ENCODE results near the gene KDR. TPM values are rescaled to one million over a fixed set of nuclear protein-coding genes. Genes with fewer than 3 reads are reported as not detected.

The KDR gene
- total and polyA plus RNA-seq, 10 of the 15 experiments (the other 5 are each of a cell fraction or from before 2014, with no cell fraction given), result 0.04 to 0.13 TPM; not detected in 8

- ChIA-PET SMC1A (ENCODE audit: uncharacterized antibody, unreplicated experiment) (no interaction called here), CTCF (no interaction called here)
- in situ Hi-C loops (cut with MboI), result no loop called here
These were observed 7.0 kb downstream of the KDR start for GRCh38 chr4:55118397-55118796.

DNA sequence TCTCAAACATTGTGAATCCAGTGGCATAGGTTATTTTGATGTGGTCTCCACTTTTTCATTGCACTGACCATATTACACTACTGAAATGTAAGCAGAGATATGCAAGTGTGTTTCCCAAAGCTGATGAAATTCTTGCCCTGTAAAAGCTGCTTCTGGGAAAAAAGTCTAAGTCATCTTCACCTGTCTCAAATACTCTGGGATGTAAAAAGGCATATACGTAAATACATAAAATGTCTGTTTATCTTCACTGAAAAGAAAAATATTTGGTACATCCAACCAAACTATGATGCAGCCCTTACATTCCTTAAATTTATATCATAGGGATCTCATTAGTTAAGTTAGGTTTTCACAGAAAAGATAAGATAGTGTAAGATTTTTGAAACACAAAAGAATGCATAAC is 7.9 kb downstream of the KDR start:
- ChIA-PET POLR2A (no interaction called here), SMC1A (ENCODE audit: uncharacterized antibody, unreplicated experiment) (no interaction called here), RAD21 (ENCODE audit: unreplicated experiment) (no interaction called here), CTCF (no interaction called here)
- Histone ChIP-seq H3K36me3 (ENCODE audit: control insufficient read depth in 2 of 2, insufficient read depth in 2 of 2, low read length in 1 of 2) (no peaks in the 10 kb centered on the region), H3K9ac (ENCODE audit: control insufficient read depth, insufficient read depth, low read length) (no peak overlapping the region), H3K4me2 (ENCODE audit: control insufficient read depth, insufficient read depth) (no peak overlapping the region), H3K79me2 (ENCODE audit: control insufficient read depth, insufficient read depth, low read length) (no peaks in the 10 kb centered on the region), H3K4me3 (no peak overlapping the region), H3K4me1 (ENCODE audit: control insufficient read depth, insufficient read depth, low read length) (no peaks in the 10 kb centered on the region), H2AFZ (ENCODE audit: control insufficient read depth, low read depth, low read length) (no peak overlapping the region), H3K9me3 (replicated peaks; ENCODE audit: control insufficient read depth, insufficient read depth, low read length) (no peaks in the 10 kb centered on the region), H3K27me3 (replicated peaks in 1 of 2; ENCODE audit: control insufficient read depth in 2 of 2, insufficient read depth in 2 of 2, low read length in 1 of 2) (no peaks in the 10 kb centered on the region), H3K27ac (ENCODE audit: control insufficient read depth, insufficient read depth) (no peak overlapping the region), H4K20me1 (ENCODE audit: control insufficient read depth, insufficient read depth) (no peaks in the 10 kb centered on the region)
- 84% methylated on average over 1 of the region's 1 CpG for WGBS (ENCODE audit: insufficient coverage, insufficient replicate concordance, low lambda C conversion rate, missing lambda C conversion rate)
- DNase-seq (ENCODE audit: low read depth, low spot score), result no peak
- intact Hi-C loops (cut with micrococcal nuclease; ENCODE audit: unreplicated experiment), result no loop called here
- ATAC-seq, result no peak
- no TSS peak for BruUV-seq (replicated peaks)
- in situ Hi-C loops (cut with MboI), result no loop called here
- FAIRE-seq, result no peak
- TF ChIP-seq TCF12 (IDR thresholded peaks at IDR 0.05; ENCODE audit: low read depth, low read length), result no peak
- no peak for TF ChIP-seq POU2F2 (IDR thresholded peaks at IDR 0.05; ENCODE audit: borderline replicate concordance, low read depth, low read length)
- TF ChIP-seq SP1 (IDR thresholded peaks at IDR 0.05; ENCODE audit: low read depth, low read length), result no peak
- TF ChIP-seq, protein P1, sequence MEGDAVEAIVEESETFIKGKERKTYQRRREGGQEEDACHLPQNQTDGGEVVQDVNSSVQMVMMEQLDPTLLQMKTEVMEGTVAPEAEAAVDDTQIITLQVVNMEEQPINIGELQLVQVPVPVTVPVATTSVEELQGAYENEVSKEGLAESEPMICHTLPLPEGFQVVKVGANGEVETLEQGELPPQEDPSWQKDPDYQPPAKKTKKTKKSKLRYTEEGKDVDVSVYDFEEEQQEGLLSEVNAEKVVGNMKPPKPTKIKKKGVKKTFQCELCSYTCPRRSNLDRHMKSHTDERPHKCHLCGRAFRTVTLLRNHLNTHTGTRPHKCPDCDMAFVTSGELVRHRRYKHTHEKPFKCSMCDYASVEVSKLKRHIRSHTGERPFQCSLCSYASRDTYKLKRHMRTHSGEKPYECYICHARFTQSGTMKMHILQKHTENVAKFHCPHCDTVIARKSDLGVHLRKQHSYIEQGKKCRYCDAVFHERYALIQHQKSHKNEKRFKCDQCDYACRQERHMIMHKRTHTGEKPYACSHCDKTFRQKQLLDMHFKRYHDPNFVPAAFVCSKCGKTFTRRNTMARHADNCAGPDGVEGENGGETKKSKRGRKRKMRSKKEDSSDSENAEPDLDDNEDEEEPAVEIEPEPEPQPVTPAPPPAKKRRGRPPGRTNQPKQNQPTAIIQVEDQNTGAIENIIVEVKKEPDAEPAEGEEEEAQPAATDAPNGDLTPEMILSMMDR (IDR thresholded peaks at IDR 0.05 in 2 of 3, conservative IDR thresholded peaks at IDR 0.05 in 1 of 3; ENCODE audit: control insufficient read depth in 2 of 3, extremely low read depth in 1 of 3, insufficient read depth in 1 of 3, low read depth in 3 of 3, low read length in 3 of 3), result no peak
- no peak for TF ChIP-seq KLF5 (IDR thresholded peaks at IDR 0.05; ENCODE audit: partially characterized antibody)
- no peak for TF ChIP-seq STAT3 (IDR thresholded peaks at IDR 0.05; ENCODE audit: low read depth, low read length)
- no peak for TF ChIP-seq CEBPZ (IDR thresholded peaks at IDR 0.05; ENCODE audit: low read depth, low read length)
- no peak for TF ChIP-seq HDAC6 (IDR thresholded peaks at IDR 0.05; ENCODE audit: unreplicated experiment)

More at GRCh38 chr4:55118397-55118796, 7.0 kb downstream of the KDR start:
- Histone ChIP-seq H3K4me1 (ENCODE audit: control insufficient read depth, insufficient read depth, low read length) (no peaks in the 10 kb centered on the region), H3K79me2 (ENCODE audit: control insufficient read depth, insufficient read depth, low read length) (no peaks in the 10 kb centered on the region), H3K9me3 (replicated peaks; ENCODE audit: control insufficient read depth, insufficient read depth, low read length) (no peaks in the 10 kb centered on the region), H3K9ac (ENCODE audit: control insufficient read depth, insufficient read depth, low read length) (no peak overlapping the region), H3K27me3 (replicated peaks in 1 of 2; ENCODE audit: control insufficient read depth in 2 of 2, insufficient read depth in 2 of 2, low read length in 1 of 2) (no peaks in the 10 kb centered on the region), H3K4me2 (ENCODE audit: control insufficient read depth, insufficient read depth) (no peak overlapping the region), H3K4me3 (no peak overlapping the region), H3K36me3 (ENCODE audit: control insufficient read depth in 2 of 2, insufficient read depth in 2 of 2, low read length in 1 of 2) (no peaks in the 10 kb centered on the region), H3K27ac (ENCODE audit: control insufficient read depth, insufficient read depth) (no peak overlapping the region), H4K20me1 (ENCODE audit: control insufficient read depth, insufficient read depth) (no peaks in the 10 kb centered on the region), H2AFZ (ENCODE audit: control insufficient read depth, low read depth, low read length) (no peak overlapping the region)
- no peak for TF ChIP-seq TARDBP (IDR thresholded peaks at IDR 0.05; ENCODE audit: borderline replicate concordance)
- no peak for TF ChIP-seq NR2F1 (conservative IDR thresholded peaks at IDR 0.05)
- no peak for TF ChIP-seq ATF7 (IDR thresholded peaks at IDR 0.05; ENCODE audit: low read depth)
- no peak for FAIRE-seq
- ChIA-PET RAD21 (ENCODE audit: unreplicated experiment) (no interaction called here), POLR2A (no interaction called here)
- no peak for ATAC-seq
- DNase-seq (ENCODE audit: low read depth, low spot score), result no peak
- 46% methylated on average over 6 of the region's 6 CpGs for WGBS (ENCODE audit: insufficient coverage, insufficient replicate concordance, low lambda C conversion rate, missing lambda C conversion rate)
- intact Hi-C loops (cut with micrococcal nuclease; ENCODE audit: unreplicated experiment), result no loop called here
- BruUV-seq (replicated peaks), result no TSS peak
